UCSD-AML1 (cell line): ENCODE data around the gene ZG16B.
A peak's percentile ranks its signal among the peaks of the same experiment; 100 is the strongest.

ENCODE experiments used
- DNase-seq: peaks from one replicate; lab custom pipeline; 2025; ENCODE audit not compliant: unreplicated experiment; lab: John Stamatoyannopoulos, UW

ZG16B gene

GRCh38 chr16:2865651-2866050, 35.5 kb downstream of the ZG16B start:
- no peak for DNase-seq

GRCh38 chr16:2866431-2866830, 36.3 kb downstream of the ZG16B start:
- DNase-seq = no peak

GRCh38 chr16:2867661-2867986, 37.5 kb downstream of the ZG16B start:
- DNase-seq = no peak

GRCh38 chr16:2867987-2868789, 38.1 kb downstream of the ZG16B start:
- DNase-seq = peak; percentile 96

GRCh38 chr16:2871926-2872325, 41.8 kb downstream of the ZG16B start:
- DNase-seq = no peak

- DNase-seq = no peak
Measured at GRCh38 chr16:2874032-2874911, 44.2 kb downstream of the ZG16B start.

- peak; percentile 83 for DNase-seq
Measured at GRCh38 chr16:2874912-2875362, 44.8 kb downstream of the ZG16B start.

GRCh38 chr16:2879854-2880508, 49.9 kb downstream of the ZG16B start:
- DNase-seq = no peak
